K562 treated with DMSO at 1 percent for 12 hours (cell line): ENCODE measurements around the gene PRAMEF17. TPM values are rescaled to one million over a fixed set of nuclear protein-coding genes. Genes with fewer than 3 reads are reported as not detected.

Experiments used
- total RNA-seq: library from RNA; unstranded; fragments of 300-600 nt; gene quantifications from 2 replicates; pipeline ENCODE4 v1.2.3, GENCODE V29; 2022; ENCODE audit not compliant: insufficient read depth

PRAMEF17 gene
- not detected in 2 replicates for total RNA-seq

GRCh38 chr1:13389332-13389731 lies at the start of gene PRAMEF17:
Gene PRAMEF17 (plus strand): TSS chr1:13389632. CDS start chr1:13389658, 26 bp downstream.

GRCh38 chr1:13347034-13347433 lies 42.4 kb upstream of the PRAMEF17 start, which contains the start of gene PRAMEF14:
Gene PRAMEF14 (minus strand): TSS chr1:13347134. CDS start chr1:13345314, 1,820 bp downstream.

GRCh38 chr1:13410150-13410549 lies 20.7 kb downstream of the PRAMEF17 start, which contains the start of gene PRAMEF20:
Gene PRAMEF20 (plus strand): TSS chr1:13410450. CDS start chr1:13416355, 5,905 bp downstream.

Other genes with a start within 250 kb of the PRAMEF17 start
- not detected in 2 replicates for gene PRAMEF26, start 233.6 kb upstream of the PRAMEF17 start, total RNA-seq
- gene HNRNPCL4, start 224.0 kb upstream of the PRAMEF17 start, total RNA-seq, result not detected in 2 replicates
- gene PRAMEF9, start 217.8 kb upstream of the PRAMEF17 start, total RNA-seq, result not detected in 2 replicates
- not detected in 2 replicates for gene PRAMEF13, start 188.2 kb upstream of the PRAMEF17 start, total RNA-seq
- gene PRAMEF18, start 163.5 kb upstream of the PRAMEF17 start, total RNA-seq, result not detected in 2 replicates
- not detected in 2 replicates for gene PRAMEF5, start 135.4 kb upstream of the PRAMEF17 start, total RNA-seq
- not detected in 2 replicates for gene PRAMEF8, start 104.5 kb upstream of the PRAMEF17 start, total RNA-seq
- gene PRAMEF33, start 86.1 kb upstream of the PRAMEF17 start, total RNA-seq, result not detected in 2 replicates
- gene PRAMEF15, start 74.1 kb upstream of the PRAMEF17 start, total RNA-seq, result not detected in 2 replicates
- not detected in 2 replicates for gene PRAMEF14, start 42.5 kb upstream of the PRAMEF17 start, total RNA-seq
- gene PRAMEF19, start 17.7 kb upstream of the PRAMEF17 start, total RNA-seq, result not detected in 2 replicates
- not detected in 2 replicates for gene PRAMEF20, start 20.8 kb downstream of the PRAMEF17 start, total RNA-seq
- gene LRRC38, start 124.4 kb downstream of the PRAMEF17 start, total RNA-seq, result not detected in 2 replicates
- not detected in 2 replicates for gene PDPN, start 194.2 kb downstream of the PRAMEF17 start, total RNA-seq